ENCODE measurements around the gene COL1A1. TPM values are rescaled to one million over a fixed set of nuclear protein-coding genes. Genes with fewer than 3 reads are reported as not detected.
A peak's percentile ranks its signal among the peaks of the same experiment; 100 is the strongest.

The COL1A1 gene
- total and polyA plus RNA-seq, 2 of the 13 experiments (the other 11 are each of a cell fraction or from before 2014, with no cell fraction given) = 0.05 TPM; not detected in 1

GRCh38 chr17:50151937-50152547 lies 49.4 kb downstream of the COL1A1 start (continued):
- TF ChIP-seq IRF2 (CRISPR knock-in tag; IDR thresholded peaks at IDR 0.05) (peak; percentile 70; the same call in 1 of the 2 replicates), ARID2 (CRISPR knock-in tag; IDR thresholded peaks at IDR 0.05; ENCODE audit: borderline replicate concordance) (no peak), JUND (CRISPR knock-in tag; IDR thresholded peaks at IDR 0.05) (no peak), ZNF496 (CRISPR knock-in tag; IDR thresholded peaks at IDR 0.05; ENCODE audit: insufficient replicate concordance) (no peak), SP5 (CRISPR knock-in tag; IDR thresholded peaks at IDR 0.05; ENCODE audit: borderline replicate concordance, low read depth) (peak; percentile 66), FOXJ3 (CRISPR knock-in tag; IDR thresholded peaks at IDR 0.05; ENCODE audit: borderline replicate concordance) (no peak), JDP2 (CRISPR knock-in tag; IDR thresholded peaks at IDR 0.05; ENCODE audit: borderline replicate concordance) (no peak), NFAT5 (CRISPR knock-in tag; IDR thresholded peaks at IDR 0.05) (no peak), REXO4 (CRISPR knock-in tag; IDR thresholded peaks at IDR 0.05; ENCODE audit: borderline replicate concordance) (no peak), ZNF432 (CRISPR knock-in tag; IDR thresholded peaks at IDR 0.05; ENCODE audit: borderline replicate concordance) (no peak), FOXM1 (CRISPR knock-in tag; IDR thresholded peaks at IDR 0.05) (no peak), NCOA1 (CRISPR knock-in tag; IDR thresholded peaks at IDR 0.05) (no peak), TOE1 (CRISPR knock-in tag; IDR thresholded peaks at IDR 0.05) (no peak), ZFP82 (CRISPR knock-in tag; IDR thresholded peaks at IDR 0.05; ENCODE audit: borderline replicate concordance) (no peak), ZNF484 (CRISPR knock-in tag; IDR thresholded peaks at IDR 0.05; ENCODE audit: borderline replicate concordance, low read depth) (no peak), ZNF703 (CRISPR knock-in tag; IDR thresholded peaks at IDR 0.05; ENCODE audit: borderline replicate concordance) (no peak; the same call in 1 of the 2 replicates), ZNF160 (CRISPR knock-in tag; IDR thresholded peaks at IDR 0.05) (no peak)
- TF ChIP-seq, protein P1, sequence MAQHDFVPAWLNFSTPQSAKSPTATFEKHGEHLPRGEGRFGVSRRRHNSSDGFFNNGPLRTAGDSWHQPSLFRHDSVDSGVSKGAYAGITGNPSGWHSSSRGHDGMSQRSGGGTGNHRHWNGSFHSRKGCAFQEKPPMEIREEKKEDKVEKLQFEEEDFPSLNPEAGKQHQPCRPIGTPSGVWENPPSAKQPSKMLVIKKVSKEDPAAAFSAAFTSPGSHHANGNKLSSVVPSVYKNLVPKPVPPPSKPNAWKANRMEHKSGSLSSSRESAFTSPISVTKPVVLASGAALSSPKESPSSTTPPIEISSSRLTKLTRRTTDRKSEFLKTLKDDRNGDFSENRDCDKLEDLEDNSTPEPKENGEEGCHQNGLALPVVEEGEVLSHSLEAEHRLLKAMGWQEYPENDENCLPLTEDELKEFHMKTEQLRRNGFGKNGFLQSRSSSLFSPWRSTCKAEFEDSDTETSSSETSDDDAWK (CRISPR knock-in tag; IDR thresholded peaks at IDR 0.05) = no peak
- TF ChIP-seq, protein P2, sequence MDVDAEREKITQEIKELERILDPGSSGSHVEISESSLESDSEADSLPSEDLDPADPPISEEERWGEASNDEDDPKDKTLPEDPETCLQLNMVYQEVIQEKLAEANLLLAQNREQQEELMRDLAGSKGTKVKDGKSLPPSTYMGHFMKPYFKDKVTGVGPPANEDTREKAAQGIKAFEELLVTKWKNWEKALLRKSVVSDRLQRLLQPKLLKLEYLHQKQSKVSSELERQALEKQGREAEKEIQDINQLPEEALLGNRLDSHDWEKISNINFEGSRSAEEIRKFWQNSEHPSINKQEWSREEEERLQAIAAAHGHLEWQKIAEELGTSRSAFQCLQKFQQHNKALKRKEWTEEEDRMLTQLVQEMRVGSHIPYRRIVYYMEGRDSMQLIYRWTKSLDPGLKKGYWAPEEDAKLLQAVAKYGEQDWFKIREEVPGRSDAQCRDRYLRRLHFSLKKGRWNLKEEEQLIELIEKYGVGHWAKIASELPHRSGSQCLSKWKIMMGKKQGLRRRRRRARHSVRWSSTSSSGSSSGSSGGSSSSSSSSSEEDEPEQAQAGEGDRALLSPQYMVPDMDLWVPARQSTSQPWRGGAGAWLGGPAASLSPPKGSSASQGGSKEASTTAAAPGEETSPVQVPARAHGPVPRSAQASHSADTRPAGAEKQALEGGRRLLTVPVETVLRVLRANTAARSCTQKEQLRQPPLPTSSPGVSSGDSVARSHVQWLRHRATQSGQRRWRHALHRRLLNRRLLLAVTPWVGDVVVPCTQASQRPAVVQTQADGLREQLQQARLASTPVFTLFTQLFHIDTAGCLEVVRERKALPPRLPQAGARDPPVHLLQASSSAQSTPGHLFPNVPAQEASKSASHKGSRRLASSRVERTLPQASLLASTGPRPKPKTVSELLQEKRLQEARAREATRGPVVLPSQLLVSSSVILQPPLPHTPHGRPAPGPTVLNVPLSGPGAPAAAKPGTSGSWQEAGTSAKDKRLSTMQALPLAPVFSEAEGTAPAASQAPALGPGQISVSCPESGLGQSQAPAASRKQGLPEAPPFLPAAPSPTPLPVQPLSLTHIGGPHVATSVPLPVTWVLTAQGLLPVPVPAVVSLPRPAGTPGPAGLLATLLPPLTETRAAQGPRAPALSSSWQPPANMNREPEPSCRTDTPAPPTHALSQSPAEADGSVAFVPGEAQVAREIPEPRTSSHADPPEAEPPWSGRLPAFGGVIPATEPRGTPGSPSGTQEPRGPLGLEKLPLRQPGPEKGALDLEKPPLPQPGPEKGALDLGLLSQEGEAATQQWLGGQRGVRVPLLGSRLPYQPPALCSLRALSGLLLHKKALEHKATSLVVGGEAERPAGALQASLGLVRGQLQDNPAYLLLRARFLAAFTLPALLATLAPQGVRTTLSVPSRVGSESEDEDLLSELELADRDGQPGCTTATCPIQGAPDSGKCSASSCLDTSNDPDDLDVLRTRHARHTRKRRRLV (CRISPR knock-in tag; IDR thresholded peaks at IDR 0.05) = no peak
